HL-60 (cell line): ENCODE results near the gene CACNA1C.

Source experiments
- GABPA ChIP-seq: IDR thresholded peaks from 2 replicates; pipeline ENCODE4 v1.6.1; 2012; ENCODE audit warnings: low read depth
- POLR2AphosphoS5 ChIP-seq: IDR thresholded peaks from 2 replicates; pipeline ENCODE4 v1.6.1; 2012; ENCODE audit warnings: low read depth
- TF ChIP-seq, protein P1 (sequence below): IDR thresholded peaks from 2 replicates; pipeline ENCODE4 v1.6.1; 2012; ENCODE audit warnings: low read depth; ENCODE audit not compliant: insufficient replicate concordance
- TF ChIP-seq, protein P2 (sequence below): IDR thresholded peaks from one replicate; pipeline ENCODE4 v1.5.1; 2011; ENCODE audit warnings: low read length, control low read depth, inconsistent platforms; ENCODE audit not compliant: insufficient read depth

DNA sequence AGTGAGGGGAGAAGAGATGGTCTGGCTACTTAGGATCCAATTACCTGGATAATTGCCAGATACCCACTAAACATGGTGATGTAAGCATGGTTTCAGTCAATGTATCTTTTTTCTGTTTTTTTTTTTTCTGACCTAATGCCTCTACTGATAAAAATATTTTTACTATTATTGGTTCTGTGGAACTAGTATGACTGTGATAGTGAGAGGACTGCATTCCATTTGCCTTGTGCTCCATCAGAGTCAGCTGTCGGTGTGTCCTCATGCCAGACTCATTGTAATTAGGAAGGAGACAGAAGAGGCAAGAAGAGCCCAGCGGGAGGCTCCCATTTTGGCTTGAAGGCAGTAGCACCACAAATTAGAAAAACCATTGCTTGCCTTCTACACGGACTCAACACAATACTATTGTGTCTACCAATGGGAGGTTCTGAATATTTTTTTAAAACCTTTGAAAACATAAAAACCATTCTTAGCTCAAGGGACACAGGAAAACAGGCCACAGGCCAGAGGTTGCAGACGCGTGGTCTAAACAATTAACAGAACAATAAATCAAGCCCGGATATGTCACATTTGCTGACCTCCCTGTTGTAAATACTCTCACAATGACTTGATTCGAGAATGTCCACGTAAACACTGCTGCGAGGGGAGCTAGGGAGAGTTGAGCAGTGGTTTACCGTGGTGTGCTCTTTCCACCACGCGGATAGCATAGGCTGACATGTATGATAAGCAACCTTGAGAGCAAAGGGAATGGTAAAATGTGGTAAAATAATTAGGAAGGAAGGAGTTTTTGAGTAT is 35.0 kb upstream of the CACNA1C start:
- TF ChIP-seq, protein P1, sequence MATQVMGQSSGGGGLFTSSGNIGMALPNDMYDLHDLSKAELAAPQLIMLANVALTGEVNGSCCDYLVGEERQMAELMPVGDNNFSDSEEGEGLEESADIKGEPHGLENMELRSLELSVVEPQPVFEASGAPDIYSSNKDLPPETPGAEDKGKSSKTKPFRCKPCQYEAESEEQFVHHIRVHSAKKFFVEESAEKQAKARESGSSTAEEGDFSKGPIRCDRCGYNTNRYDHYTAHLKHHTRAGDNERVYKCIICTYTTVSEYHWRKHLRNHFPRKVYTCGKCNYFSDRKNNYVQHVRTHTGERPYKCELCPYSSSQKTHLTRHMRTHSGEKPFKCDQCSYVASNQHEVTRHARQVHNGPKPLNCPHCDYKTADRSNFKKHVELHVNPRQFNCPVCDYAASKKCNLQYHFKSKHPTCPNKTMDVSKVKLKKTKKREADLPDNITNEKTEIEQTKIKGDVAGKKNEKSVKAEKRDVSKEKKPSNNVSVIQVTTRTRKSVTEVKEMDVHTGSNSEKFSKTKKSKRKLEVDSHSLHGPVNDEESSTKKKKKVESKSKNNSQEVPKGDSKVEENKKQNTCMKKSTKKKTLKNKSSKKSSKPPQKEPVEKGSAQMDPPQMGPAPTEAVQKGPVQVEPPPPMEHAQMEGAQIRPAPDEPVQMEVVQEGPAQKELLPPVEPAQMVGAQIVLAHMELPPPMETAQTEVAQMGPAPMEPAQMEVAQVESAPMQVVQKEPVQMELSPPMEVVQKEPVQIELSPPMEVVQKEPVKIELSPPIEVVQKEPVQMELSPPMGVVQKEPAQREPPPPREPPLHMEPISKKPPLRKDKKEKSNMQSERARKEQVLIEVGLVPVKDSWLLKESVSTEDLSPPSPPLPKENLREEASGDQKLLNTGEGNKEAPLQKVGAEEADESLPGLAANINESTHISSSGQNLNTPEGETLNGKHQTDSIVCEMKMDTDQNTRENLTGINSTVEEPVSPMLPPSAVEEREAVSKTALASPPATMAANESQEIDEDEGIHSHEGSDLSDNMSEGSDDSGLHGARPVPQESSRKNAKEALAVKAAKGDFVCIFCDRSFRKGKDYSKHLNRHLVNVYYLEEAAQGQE = no peak
- TF ChIP-seq, protein P2, sequence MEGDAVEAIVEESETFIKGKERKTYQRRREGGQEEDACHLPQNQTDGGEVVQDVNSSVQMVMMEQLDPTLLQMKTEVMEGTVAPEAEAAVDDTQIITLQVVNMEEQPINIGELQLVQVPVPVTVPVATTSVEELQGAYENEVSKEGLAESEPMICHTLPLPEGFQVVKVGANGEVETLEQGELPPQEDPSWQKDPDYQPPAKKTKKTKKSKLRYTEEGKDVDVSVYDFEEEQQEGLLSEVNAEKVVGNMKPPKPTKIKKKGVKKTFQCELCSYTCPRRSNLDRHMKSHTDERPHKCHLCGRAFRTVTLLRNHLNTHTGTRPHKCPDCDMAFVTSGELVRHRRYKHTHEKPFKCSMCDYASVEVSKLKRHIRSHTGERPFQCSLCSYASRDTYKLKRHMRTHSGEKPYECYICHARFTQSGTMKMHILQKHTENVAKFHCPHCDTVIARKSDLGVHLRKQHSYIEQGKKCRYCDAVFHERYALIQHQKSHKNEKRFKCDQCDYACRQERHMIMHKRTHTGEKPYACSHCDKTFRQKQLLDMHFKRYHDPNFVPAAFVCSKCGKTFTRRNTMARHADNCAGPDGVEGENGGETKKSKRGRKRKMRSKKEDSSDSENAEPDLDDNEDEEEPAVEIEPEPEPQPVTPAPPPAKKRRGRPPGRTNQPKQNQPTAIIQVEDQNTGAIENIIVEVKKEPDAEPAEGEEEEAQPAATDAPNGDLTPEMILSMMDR = no peak
- no peak for TF ChIP-seq POLR2AphosphoS5
- no peak for TF ChIP-seq GABPA
